K562 (cell line): ENCODE data around the gene FAM180B. TPM values are rescaled to one million over a fixed set of nuclear protein-coding genes. Genes with fewer than 3 reads are reported as not detected.
A peak's percentile ranks its signal among the peaks of the same experiment; 100 is the strongest.

Source experiments
- ATAC-seq: fragments of 200-7000 bp; cut with Tn5 transposase; 3 replicates; pipeline ENCODE4 v1.9.1; 2020; ENCODE audit warnings: moderate library complexity
- BruUV-seq: library from RNA; stranded (reverse); fragments of 400-500 nt; replicated peaks from 2 replicates; lab custom pipeline; 2021; lab: Mats Ljungman, UMichigan
- CTCF ChIA-PET: fragments of 300-600 bp; formaldehyde crosslinking; extraction: SDS; loops from one replicate; lab custom pipeline; 2021; ENCODE audit warnings: low intra/inter-chr PET ratio; lab: Yijun Ruan, JAX
- POLR2A ChIA-PET: fragments of 300-600, 350-650 bp; sonication (Branson Sonifier 250); formaldehyde crosslinking; extraction: SDS; loops from one replicate; lab custom pipeline; 2021; ENCODE audit warnings: antibody characterized with exemption, inconsistent platforms; lab: Yijun Ruan, JAX
- DNase-seq, 4 experiments: peaks; one replicate each; pipeline versions ENCODE4 v3.0.0 to v3.0.0-alpha.2; 2011 to 2018; ENCODE audit warnings: low spot score in 3 of 4, mixed read lengths in 3 of 4; ENCODE audit errors: extremely low read depth in 1 of 4
- FAIRE-seq: peaks from 2 replicates; lab custom pipeline; 2011; peaks lifted over from hg19 to GRCh38; lab: Jason Lieb, UNC
- H2AFZ ChIP-seq: 2 replicates; pipeline ENCODE4 v1.6.0; 2011; ENCODE audit warnings: low read depth, low read length, control low read depth, inconsistent platforms
- H3K27ac ChIP-seq: fragments of 200-600 bp; 3 replicates; pipeline ENCODE4 v1.8.0; 2011; ENCODE audit warnings: low read depth, mild to moderate bottlenecking, control low read depth, inconsistent platforms, low read length, moderate library complexity, mixed read lengths; ENCODE audit errors: extremely low read depth
- H3K27me3 ChIP-seq, 2 experiments: fragments of 300-600 bp in 1 of 2; 2 replicates in 1 of 2; 3 replicates in 1 of 2; pipeline versions ENCODE4 v1.6.0 to v1.8.0; 2011; ENCODE audit warnings: inconsistent platforms in 2 of 2, low read length in 2 of 2, mild to moderate bottlenecking in 1 of 2, mixed read lengths in 1 of 2, moderate library complexity in 1 of 2; ENCODE audit not compliant: control insufficient read depth in 2 of 2, insufficient read depth in 2 of 2
- H3K36me3 ChIP-seq: fragments of 300-600 bp; 3 replicates; pipeline ENCODE4 v1.8.0; 2011; ENCODE audit warnings: mild to moderate bottlenecking, low read length, inconsistent platforms; ENCODE audit not compliant: control insufficient read depth, insufficient read depth
- H3K4me1 ChIP-seq, 2 experiments: fragments of 200-600 bp in 1 of 2; replicated peaks in 1 of 2; 2 replicates in 1 of 2; 3 replicates in 1 of 2; pipeline versions ENCODE4 v1.5.1 to v1.8.0; 2011; ENCODE audit warnings: inconsistent platforms in 2 of 2, low read length in 2 of 2, mild to moderate bottlenecking in 1 of 2, mixed read lengths in 1 of 2, moderate library complexity in 1 of 2; ENCODE audit not compliant: control insufficient read depth in 2 of 2, insufficient read depth in 2 of 2
- H3K4me2 ChIP-seq: 2 replicates; pipeline ENCODE4 v1.6.1; 2011; ENCODE audit warnings: low read length, control low read depth, inconsistent platforms, mixed read lengths; ENCODE audit not compliant: insufficient read depth
- H3K4me3 ChIP-seq: fragments of 200-600 bp; sonication (generic), shearing (Covaris generic); 2 replicates; pipeline ENCODE4 v1.5.1; 2016; ENCODE audit warnings: control low read depth, inconsistent platforms
- H3K79me2 ChIP-seq: fragments of 200-600 bp; 3 replicates; pipeline ENCODE4 v1.8.0; 2011; ENCODE audit warnings: low read length, inconsistent platforms; ENCODE audit not compliant: control insufficient read depth, insufficient read depth
- H3K9ac ChIP-seq, 2 experiments: 2 replicates each; pipeline versions ENCODE4 v1.6.0 to v1.6.1; 2011; ENCODE audit warnings: low read depth in 2 of 2, low read length in 2 of 2, control low read depth in 1 of 2, inconsistent platforms in 1 of 2, mild to moderate bottlenecking in 1 of 2, mixed read lengths in 1 of 2; ENCODE audit not compliant: insufficient read depth in 1 of 2
- H3K9me1 ChIP-seq: one replicate; pipeline ENCODE4 v1.6.0; 2011; ENCODE audit warnings: inconsistent platforms, mild to moderate bottlenecking, low read length, moderate library complexity; ENCODE audit not compliant: control insufficient read depth, insufficient read depth
- H3K9me3 ChIP-seq: replicated peaks from 2 replicates; pipeline ENCODE4 v1.5.1; 2011; ENCODE audit warnings: low read depth, low read length, inconsistent platforms; ENCODE audit not compliant: control insufficient read depth, insufficient read depth
- H4K20me1 ChIP-seq: replicated peaks from 2 replicates; pipeline ENCODE4 v1.6.1; 2011; ENCODE audit warnings: low read length, inconsistent platforms, mixed read lengths; ENCODE audit not compliant: control insufficient read depth, insufficient read depth
- E2F8 ChIP-seq: fragments of 450-650 bp; IDR thresholded peaks from 2 replicates; pipeline ENCODE4 v1.7.1; 2018; ENCODE audit warnings: mild to moderate bottlenecking, low read depth; ENCODE audit not compliant: partially characterized antibody
- FOXM1 ChIP-seq, 2 experiments: fragments of 450-650 bp in 1 of 2; sonication (generic) in 1 of 2; formaldehyde crosslinking in 1 of 2; IDR thresholded peaks; 2 replicates each; pipeline versions ENCODE4 v1.6.1 to v1.9.0; 2017 to 2022; ENCODE audit warnings: low read depth in 2 of 2, mild to moderate bottlenecking in 2 of 2, missing genetic modification reagents in 1 of 2, moderate library complexity in 1 of 2
- FOXO4 ChIP-seq: fragments of 450-650 bp; formaldehyde crosslinking; IDR thresholded peaks from 2 replicates; pipeline ENCODE4 v1.4.0; 2020; ENCODE audit warnings: mild to moderate bottlenecking, moderate library complexity
- GABPA ChIP-seq: fragments of 200-800 bp; sonication (Bioruptor generic); conservative IDR thresholded peaks from 2 replicates; pipeline ENCODE4 v1.6.1; 2016; ENCODE audit warnings: low read depth, missing genetic modification characterization, missing compliant biosample characterization
- HDAC1 ChIP-seq, 2 experiments: fragments of 450-650 bp; IDR thresholded peaks; 2 replicates each; pipeline ENCODE4 v1.6.1; 2016 to 2017; ENCODE audit warnings: inconsistent platforms in 1 of 2, mild to moderate bottlenecking in 1 of 2, moderate library complexity in 1 of 2
- PRDM10 ChIP-seq: fragments of 450-650 bp; IDR thresholded peaks from 2 replicates; pipeline ENCODE4 v1.6.1; 2018; ENCODE audit not compliant: partially characterized antibody
- RB1 ChIP-seq: fragments of 450-650 bp; IDR thresholded peaks from 2 replicates; pipeline ENCODE4 v1.6.1; 2017; ENCODE audit warnings: low read depth, mild to moderate bottlenecking
- RBM34 ChIP-seq: fragments of 200-400 bp; formaldehyde crosslinking; IDR thresholded peaks from 2 replicates; pipeline ENCODE4 v1.6.1; 2018; ENCODE audit warnings: low read length, borderline replicate concordance; ENCODE audit not compliant: insufficient read depth
- SOX6 ChIP-seq: fragments of 450-650 bp; IDR thresholded peaks from 2 replicates; pipeline ENCODE4 v1.6.1; 2014; ENCODE audit warnings: mild to moderate bottlenecking
- ZNF239 ChIP-seq: fragments of 250-450 bp; sonication (Bioruptor Pico); IDR thresholded peaks from 2 replicates; pipeline ENCODE4 v1.4.0; 2020; ENCODE audit warnings: mild to moderate bottlenecking
- WGBS: fragments of 100-300 bp; shearing (Covaris generic); methylation state at CpG from one replicate; pipeline ENCODE4 v1.1.6; 2016; ENCODE audit warnings: low coverage, mixed read lengths; ENCODE audit not compliant: insufficient coverage; ENCODE audit errors: missing lambda C conversion rate; 5-methylcytosine and 5-hydroxymethylcytosine counted together
- in situ Hi-C: fragments of 300-500 bp; cut with MboI; formaldehyde crosslinking; loops from 4 replicates; pipeline ENCODE4 v1.15.0; 2018; ENCODE audit warnings: inconsistent platforms, mixed read lengths
- intact Hi-C: fragments of 100-400 bp; cut with micrococcal nuclease; formaldehyde crosslinking; loops from 2 replicates; pipeline ENCODE4 v1.14.2; 2022
- polyA plus RNA-seq, 8 experiments: library from polyadenylated mRNA; depleted of rRNA in 4 of 8; stranded (reverse) in 5 of 8; unstranded in 3 of 8; fragments of >200 nt; fragmentation: Nextera tagmentation in 2 of 8; fragmentation: Illumina TruSeq in 1 of 8; extraction: Ambion mirVana in 2 of 8; extraction: Trizol in 1 of 8; gene quantifications; 2 replicates each; pipeline versions ENCODE4 v1.2.1 to v1.2.3, GENCODE V29; 2011 to 2014; ENCODE audit warnings: inconsistent platforms in 1 of 8, missing spikeins in 1 of 8
- total RNA-seq, 7 experiments: library from RNA; depleted of rRNA in 6 of 7; stranded (reverse); fragments of >200 nt in 6 of 7; fragmentation: Illumina TruSeq in 2 of 7; extraction: Trizol in 2 of 7; gene quantifications; 2 replicates each; pipeline versions ENCODE4 v1.2.1 to v1.2.3, GENCODE V29; 2011 to 2021; ENCODE audit warnings: low replicate concordance in 1 of 7

Gene FAM180B
- total and polyA plus RNA-seq, 9 of the 15 experiments (the other 6 are each of a cell fraction or from before 2014, with no cell fraction given) = 0.05 to 0.14 TPM; not detected in 7

GRCh38 chr11:47587723-47588326 is 1.3 kb downstream of the FAM180B start:
- intact Hi-C loops = no loop called here
- H2AFZ ChIP-seq = no peak overlapping the region
- DNase-seq = no peak
- no peak; the same call in 2 of the 3 replicates for ATAC-seq
- H3K27me3 ChIP-seq = peaks cover 2 to 5% of the 10 kb centered on the region in 2 experiments; a peak in 3 of 5 replicates
- no peaks in the 10 kb centered on the region for H3K9me3 ChIP-seq
- FAIRE-seq = no peak
- H3K27ac ChIP-seq = no peak overlapping the region
- H3K4me3 ChIP-seq = no peak overlapping the region
- H3K4me2 ChIP-seq = no peak overlapping the region
- H3K9me1 ChIP-seq = no peaks in the 10 kb centered on the region
- 59% methylated on average over 14 of the region's 14 CpGs for WGBS
- BruUV-seq = no TSS peak
- peak overlapping the region in 1 of 2 experiments; percentile 0; a peak in 1 of 4 replicates for H3K9ac ChIP-seq
- H3K36me3 ChIP-seq = peaks cover 24% of the 10 kb centered on the region; the same call in 2 of the 3 replicates
- in situ Hi-C loops = no loop called here
- H3K79me2 ChIP-seq = no peaks in the 10 kb centered on the region
- no peak for TF ChIP-seq FOXM1 (IDR thresholded peaks at IDR 0.05; ENCODE audit: low read depth)
- no peak for TF ChIP-seq FOXM1 (CRISPR knock-in tag; IDR thresholded peaks at IDR 0.05; ENCODE audit: low read depth)
- no peak for TF ChIP-seq E2F8
- no peak for TF ChIP-seq RBM34
- 0 out of 2 replicates have a peak, but pooled peaks have one; percentile 17 for TF ChIP-seq GABPA (tag)
- no peak for TF ChIP-seq FOXO4 (CRISPR knock-in tag)
- TF ChIP-seq HDAC1 (IDR thresholded peaks at IDR 0.05) = no peak
- TF ChIP-seq PRDM10 = peak; percentile 87
- no peak for TF ChIP-seq SOX6
- TF ChIP-seq ZNF239 (CRISPR knock-in tag) = no peak
- TF ChIP-seq RB1 = no peak
- no peaks in the 10 kb centered on the region for H4K20me1 ChIP-seq
- ChIA-PET POLR2A (interaction anchor here (0.8 to 1.5 kb wide), 4 partner anchors 10 to 44 kb away, joined by 3 to 5 read pairs (median 3); no protein-coding TSS in a partner anchor), CTCF (no interaction called here)
- peaks cover 0 to 14% of the 10 kb centered on the region in 2 experiments; a peak in 1 of 5 replicates for H3K4me1 ChIP-seq
